ENCODE results near the gene TRIM58.
A peak's percentile ranks its signal among the peaks of the same experiment; 100 is the strongest.

TRIM58 gene

GRCh38 chr1:247848346-247848745, 8.6 kb upstream of the TRIM58 start:
- POLR2A ChIA-PET (ENCODE audit: low non-redundant PET), result no interaction called here
- no peak for TF ChIP-seq CTCF (conservative IDR thresholded peaks at IDR 0.05; ENCODE audit: low read depth)
- no peak overlapping the region for H3K27ac ChIP-seq
- CTCF ChIA-PET, result no interaction called here
- no peak for DNase-seq (ENCODE audit: low spot score)

GRCh38 chr1:247849616-247850015, 7.4 kb upstream of the TRIM58 start:
- peak; percentile 34 for DNase-seq (ENCODE audit: low spot score)
- no peak overlapping the region for H3K27ac ChIP-seq
- TF ChIP-seq CTCF (conservative IDR thresholded peaks at IDR 0.05; ENCODE audit: low read depth), result no peak
- ChIA-PET POLR2A (ENCODE audit: low non-redundant PET) (no interaction called here), CTCF (no interaction called here)

GRCh38 chr1:247854899-247855545, 2.0 kb upstream of the TRIM58 start:
- DNase-seq (ENCODE audit: low spot score), result no peak
- TF ChIP-seq CTCF (conservative IDR thresholded peaks at IDR 0.05; ENCODE audit: low read depth), result no peak
- ChIA-PET CTCF (no interaction called here), POLR2A (ENCODE audit: low non-redundant PET) (no interaction called here)
- H3K27ac ChIP-seq, result no peak overlapping the region

GRCh38 chr1:247855911-247856310, 1.1 kb upstream of the TRIM58 start:
- ChIA-PET CTCF (no interaction called here), POLR2A (ENCODE audit: low non-redundant PET) (no interaction called here)
- TF ChIP-seq CTCF (conservative IDR thresholded peaks at IDR 0.05; ENCODE audit: low read depth), result no peak
- DNase-seq (ENCODE audit: low spot score), result no peak
- H3K27ac ChIP-seq, result no peak overlapping the region

GRCh38 chr1:247857985-247858619, 1.1 kb downstream of the TRIM58 start:
- peak overlapping the region; percentile 71; the same call in 1 of the 2 replicates for H3K27ac ChIP-seq
- TF ChIP-seq CTCF (conservative IDR thresholded peaks at IDR 0.05; ENCODE audit: low read depth), result no peak
- POLR2A ChIA-PET (ENCODE audit: low non-redundant PET), result interaction anchor here (0.7 kb wide), 1 partner anchor 28 kb away, joined by 3 read pairs; no protein-coding TSS in a partner anchor
- no peak for DNase-seq (ENCODE audit: low spot score)
- CTCF ChIA-PET, result no interaction called here

- no peak for DNase-seq (ENCODE audit: low spot score)
- no peak for TF ChIP-seq CTCF (conservative IDR thresholded peaks at IDR 0.05; ENCODE audit: low read depth)
- CTCF ChIA-PET, result no interaction called here
- no peak overlapping the region for H3K27ac ChIP-seq
- POLR2A ChIA-PET (ENCODE audit: low non-redundant PET), result no interaction called here
These were observed 5.8 kb downstream of the TRIM58 start for GRCh38 chr1:247862756-247863155.
